ENCODE measurements around the gene SH2D3A. TPM values are rescaled to one million over a fixed set of nuclear protein-coding genes. Genes with fewer than 3 reads are reported as not detected.
"Not testable (repeated sequence)": the region's sequence is repeated elsewhere in the genome, so short reads cannot be mapped to it uniquely, and the experiment has no call there.

Gene SH2D3A
- total RNA-seq, 2 donors from 2014 or later: 34.2 to 44.3 TPM

DNA sequence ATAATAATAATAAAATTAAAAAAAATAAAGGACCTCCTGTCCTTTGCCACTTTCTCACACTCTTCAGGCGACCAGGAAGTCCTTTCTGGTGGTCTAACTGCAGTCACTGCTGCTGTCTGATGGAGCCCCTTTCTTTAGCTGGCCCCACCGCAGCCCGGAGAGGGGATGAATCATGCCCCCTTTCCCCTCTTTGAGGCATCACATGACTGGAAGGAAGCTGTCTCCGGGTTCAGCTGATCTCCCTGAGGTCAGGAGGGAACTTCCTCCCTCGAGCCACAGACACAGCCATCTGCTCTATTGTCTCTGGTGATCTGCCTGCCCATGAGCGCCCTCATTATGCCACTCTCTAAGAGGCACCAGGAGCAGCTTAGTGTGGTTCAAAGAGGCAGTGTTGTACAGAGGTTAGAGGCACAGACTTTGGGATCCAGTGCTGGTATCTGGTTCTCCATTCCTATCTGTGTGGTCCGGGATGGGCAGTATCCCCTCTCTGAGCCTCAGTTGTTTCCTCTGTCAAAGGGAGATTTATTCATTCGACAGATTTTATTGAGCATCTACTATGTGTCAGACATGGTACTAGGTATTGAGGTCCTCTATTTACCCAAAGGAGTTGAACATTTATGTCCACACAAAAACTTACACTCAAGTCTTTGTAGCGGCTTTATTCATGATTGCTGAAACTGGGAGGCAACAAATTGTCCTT lies 35.3 kb upstream of the SH2D3A start:
- Histone ChIP-seq H3K27ac (peak overlapping the region; percentile 52), H3K36me3 (no peaks in the 10 kb centered on the region), H3K4me1 (no peaks in the 10 kb centered on the region), H3K9me3 (no peaks in the 10 kb centered on the region), H3K4me3 (no peak overlapping the region), H3K9ac (ENCODE audit: low read depth in 2 of 2, low read length in 2 of 2) (no peak overlapping the region), H3K27me3 (no peaks in the 10 kb centered on the region)
- intact Hi-C loops (cut with DNase I): no loop called here
- DNase-seq: peak; percentile 42
- TF ChIP-seq, protein P1, sequence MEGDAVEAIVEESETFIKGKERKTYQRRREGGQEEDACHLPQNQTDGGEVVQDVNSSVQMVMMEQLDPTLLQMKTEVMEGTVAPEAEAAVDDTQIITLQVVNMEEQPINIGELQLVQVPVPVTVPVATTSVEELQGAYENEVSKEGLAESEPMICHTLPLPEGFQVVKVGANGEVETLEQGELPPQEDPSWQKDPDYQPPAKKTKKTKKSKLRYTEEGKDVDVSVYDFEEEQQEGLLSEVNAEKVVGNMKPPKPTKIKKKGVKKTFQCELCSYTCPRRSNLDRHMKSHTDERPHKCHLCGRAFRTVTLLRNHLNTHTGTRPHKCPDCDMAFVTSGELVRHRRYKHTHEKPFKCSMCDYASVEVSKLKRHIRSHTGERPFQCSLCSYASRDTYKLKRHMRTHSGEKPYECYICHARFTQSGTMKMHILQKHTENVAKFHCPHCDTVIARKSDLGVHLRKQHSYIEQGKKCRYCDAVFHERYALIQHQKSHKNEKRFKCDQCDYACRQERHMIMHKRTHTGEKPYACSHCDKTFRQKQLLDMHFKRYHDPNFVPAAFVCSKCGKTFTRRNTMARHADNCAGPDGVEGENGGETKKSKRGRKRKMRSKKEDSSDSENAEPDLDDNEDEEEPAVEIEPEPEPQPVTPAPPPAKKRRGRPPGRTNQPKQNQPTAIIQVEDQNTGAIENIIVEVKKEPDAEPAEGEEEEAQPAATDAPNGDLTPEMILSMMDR (IDR thresholded peaks at IDR 0.05): no peak

DNA sequence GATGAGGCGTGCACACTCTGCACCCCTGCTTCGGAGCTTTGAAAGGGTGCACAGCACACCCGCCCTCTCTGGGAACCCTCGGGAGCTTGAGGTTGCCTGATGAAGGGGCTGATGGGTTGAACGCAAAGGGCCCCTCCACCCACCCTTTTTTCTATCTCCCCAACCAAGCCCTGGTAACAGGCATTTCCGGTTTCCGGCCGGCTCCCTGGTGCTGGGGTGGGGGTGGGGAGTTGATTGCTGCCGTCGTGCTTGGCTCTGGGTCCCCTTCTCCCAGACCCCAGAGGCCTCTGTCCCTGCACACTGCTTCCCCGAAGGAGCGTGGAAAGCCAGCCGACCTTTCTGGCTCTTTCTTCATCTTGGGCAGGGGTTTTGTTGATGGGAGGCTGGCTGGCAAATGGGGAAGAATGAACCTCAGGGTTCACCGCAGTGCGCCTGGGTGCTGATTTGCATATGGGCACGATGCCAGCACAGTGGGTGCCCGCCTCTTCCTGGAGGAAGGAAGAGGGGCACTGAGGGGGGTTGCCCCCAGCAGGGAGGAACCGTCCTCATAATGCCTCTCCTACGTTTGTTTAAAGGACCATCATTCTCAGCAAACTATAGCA lies 34.4 kb upstream of the SH2D3A start:
- peak overlapping the region; percentile 22 for H3K4me3 ChIP-seq
- intact Hi-C loops (cut with DNase I): no loop called here
- no peaks in the 10 kb centered on the region for H3K9me3 ChIP-seq
- peak; percentile 64 for DNase-seq
- peak overlapping the region; percentile 52 for H3K27ac ChIP-seq
- TF ChIP-seq, protein P1 (IDR thresholded peaks at IDR 0.05): no peak
- peak overlapping the region in 1 of 2 donors; percentile 49 for H3K9ac ChIP-seq (ENCODE audit: low read depth in 2 of 2, low read length in 2 of 2)
- H3K36me3 ChIP-seq: no peaks in the 10 kb centered on the region
- no peaks in the 10 kb centered on the region for H3K27me3 ChIP-seq
- H3K4me1 ChIP-seq: no peaks in the 10 kb centered on the region

- H3K27me3 ChIP-seq: no peaks in the 10 kb centered on the region
- H3K36me3 ChIP-seq: no peaks in the 10 kb centered on the region
- TF ChIP-seq, protein P1 (IDR thresholded peaks at IDR 0.05): no peak
- intact Hi-C loops (cut with DNase I): no loop called here
- H3K9ac ChIP-seq (ENCODE audit: low read depth in 2 of 2, low read length in 2 of 2): peak overlapping the region in 1 of 2 donors; percentile 49
- peak overlapping the region; percentile 52 for H3K27ac ChIP-seq
- no peak for DNase-seq
- peak overlapping the region; percentile 22 for H3K4me3 ChIP-seq
- H3K4me1 ChIP-seq: no peaks in the 10 kb centered on the region
- no peaks in the 10 kb centered on the region for H3K9me3 ChIP-seq
Measured at GRCh38 chr19:6800991-6801484, 33.8 kb upstream of the SH2D3A start.

- H3K36me3 ChIP-seq; H3K27me3 ChIP-seq; H3K9me3 ChIP-seq; H3K4me3 ChIP-seq; intact Hi-C loops (cut with DNase I); H3K9ac ChIP-seq (ENCODE audit: low read depth in 2 of 2, low read length in 2 of 2); H3K27ac ChIP-seq; H3K4me1 ChIP-seq; DNase-seq: not testable (repeated sequence)
Measured at GRCh38 chr19:6800160-6800790, 33.0 kb upstream of the SH2D3A start.

- intact Hi-C loops (cut with DNase I): no loop called here
- H3K4me1 ChIP-seq: no peaks in the 10 kb centered on the region
Measured at GRCh38 chr19:6797646-6798045, 30.4 kb upstream of the SH2D3A start.

More at GRCh38 chr19:6797646-6798045, 30.4 kb upstream of the SH2D3A start:
- TF ChIP-seq, protein P1 (IDR thresholded peaks at IDR 0.05): no peak
- H3K9ac ChIP-seq (ENCODE audit: low read depth in 2 of 2, low read length in 2 of 2): no peak overlapping the region
- no peaks in the 10 kb centered on the region for H3K36me3 ChIP-seq
- H3K4me3 ChIP-seq: no peak overlapping the region
- no peaks in the 10 kb centered on the region for H3K27me3 ChIP-seq
- no peak for DNase-seq
- no peaks in the 10 kb centered on the region for H3K9me3 ChIP-seq
- no peak overlapping the region for H3K27ac ChIP-seq
